Calu3 (cell line): ENCODE data around the gene RPL9. TPM values are rescaled to one million over a fixed set of nuclear protein-coding genes. Genes with fewer than 3 reads are reported as not detected.

ENCODE experiments used
- BruUV-seq: library from RNA; stranded (reverse); fragments of 400-500 nt; replicated peaks from 2 replicates; lab custom pipeline; 2021; lab: Mats Ljungman, UMichigan
- CTCF ChIA-PET: fragments of 300-600 bp; sonication (Branson Sonifier 250); formaldehyde crosslinking; loops from one replicate; lab custom pipeline; 2022; ENCODE audit warnings: antibody characterized with exemption; lab: Charles Lee
- DNase-seq: peaks from one replicate; pipeline ENCODE4 v3.0.0; 2022
- H3K27ac Mint-ChIP-seq: one replicate; pipeline ENCODE4 v1.8.0; 2022; ENCODE audit warnings: mixed read lengths; ENCODE audit not compliant: unreplicated experiment
- H3K27me3 Mint-ChIP-seq: one replicate; pipeline ENCODE4 v1.8.0; 2022; ENCODE audit warnings: mixed read lengths; ENCODE audit not compliant: unreplicated experiment
- H3K36me3 Mint-ChIP-seq: one replicate; pipeline ENCODE4 v1.8.0; 2022; ENCODE audit warnings: mild to moderate bottlenecking, moderate library complexity, mixed read lengths; ENCODE audit not compliant: insufficient read depth, unreplicated experiment
- H3K4me1 Mint-ChIP-seq: one replicate; pipeline ENCODE4 v1.8.0; 2022; ENCODE audit warnings: mild to moderate bottlenecking, low read depth, mixed read lengths; ENCODE audit not compliant: unreplicated experiment
- H3K4me3 Mint-ChIP-seq: one replicate; pipeline ENCODE4 v1.8.0; 2022; ENCODE audit warnings: mild to moderate bottlenecking, low read depth, moderate library complexity, mixed read lengths; ENCODE audit not compliant: unreplicated experiment
- H3K9me3 Mint-ChIP-seq: one replicate; pipeline ENCODE4 v1.8.0; 2022; ENCODE audit warnings: low read depth, mixed read lengths; ENCODE audit not compliant: unreplicated experiment
- CTCF ChIP-seq: fragments of 200-600 bp; IDR thresholded peaks from one replicate; pipeline ENCODE4 v1.8.0; 2022; ENCODE audit warnings: antibody characterized with exemption; ENCODE audit not compliant: unreplicated experiment
- intact Hi-C: fragments of 100-400 bp; cut with micrococcal nuclease; formaldehyde crosslinking; loops from one replicate; pipeline ENCODE4 v1.10.0; 2022; ENCODE audit not compliant: unreplicated experiment
- total RNA-seq: library from RNA; stranded (reverse); gene quantifications from 2 replicates; pipeline ENCODE4 v1.2.3, GENCODE V29; 2022

Gene RPL9
- total RNA-seq, 1 experiment from 2014 or later: 485 TPM

- Mint-ChIP-seq H3K27me3 (no peaks in the 10 kb centered on the region), H3K9me3 (no peaks in the 10 kb centered on the region), H3K36me3 (peaks cover 22% of the 10 kb centered on the region), H3K27ac (no peak overlapping the region), H3K4me3 (no peak overlapping the region), H3K4me1 (peaks cover 7% of the 10 kb centered on the region)
- intact Hi-C loops: no loop called here
- no peak for DNase-seq
- CTCF ChIA-PET: interaction anchor here (0.7 kb wide), 1 partner anchor 96 kb away, joined by 11 read pairs; no protein-coding TSS in a partner anchor
- TF ChIP-seq CTCF: no peak
- BruUV-seq: no TSS peak
Observed at GRCh38 chr4:39495446-39496213, 36.9 kb upstream of the RPL9 start.

GRCh38 chr4:39494354-39494753 lies 35.6 kb upstream of the RPL9 start:
- DNase-seq: no peak
- no TSS peak for BruUV-seq
- Mint-ChIP-seq H3K27me3 (no peaks in the 10 kb centered on the region), H3K4me1 (peaks cover 7% of the 10 kb centered on the region), H3K27ac (no peak overlapping the region), H3K4me3 (no peak overlapping the region), H3K9me3 (no peaks in the 10 kb centered on the region), H3K36me3 (peaks cover 16% of the 10 kb centered on the region)
- no peak for TF ChIP-seq CTCF
- intact Hi-C loops: no loop called here
- CTCF ChIA-PET: no interaction called here

GRCh38 chr4:39490322-39490721 lies 31.6 kb upstream of the RPL9 start:
- no peak for TF ChIP-seq CTCF
- CTCF ChIA-PET: no interaction called here
- no peak overlapping the region for H3K27ac Mint-ChIP-seq
- H3K27me3 Mint-ChIP-seq: no peaks in the 10 kb centered on the region
- H3K9me3 Mint-ChIP-seq: peaks cover 8% of the 10 kb centered on the region
- BruUV-seq: no TSS peak
- intact Hi-C loops: no loop called here
- no peaks in the 10 kb centered on the region for H3K4me1 Mint-ChIP-seq
- no peak for DNase-seq
- H3K4me3 Mint-ChIP-seq: no peak overlapping the region
- H3K36me3 Mint-ChIP-seq: no peaks in the 10 kb centered on the region

GRCh38 chr4:39486221-39486804 lies 27.6 kb upstream of the RPL9 start:
- no peak overlapping the region for H3K4me3 Mint-ChIP-seq
- H3K36me3 Mint-ChIP-seq: no peaks in the 10 kb centered on the region
- no TSS peak for BruUV-seq
- no peak overlapping the region for H3K27ac Mint-ChIP-seq
- TF ChIP-seq CTCF: no peak
- H3K27me3 Mint-ChIP-seq: no peaks in the 10 kb centered on the region
- intact Hi-C loops: no loop called here
- peaks cover 8% of the 10 kb centered on the region for H3K9me3 Mint-ChIP-seq
- CTCF ChIA-PET: interaction anchor here (0.6 kb wide), 1 partner anchor 189 kb away, joined by 5 read pairs; no protein-coding TSS in a partner anchor
- no peaks in the 10 kb centered on the region for H3K4me1 Mint-ChIP-seq
- no peak for DNase-seq
